Measurements from ENCODE around the gene SRD5A2. TPM values are rescaled to one million over a fixed set of nuclear protein-coding genes. Genes with fewer than 3 reads are reported as not detected.

Gene SRD5A2
- total RNA-seq, 1 donor from 2014 or later: not detected

DNA sequence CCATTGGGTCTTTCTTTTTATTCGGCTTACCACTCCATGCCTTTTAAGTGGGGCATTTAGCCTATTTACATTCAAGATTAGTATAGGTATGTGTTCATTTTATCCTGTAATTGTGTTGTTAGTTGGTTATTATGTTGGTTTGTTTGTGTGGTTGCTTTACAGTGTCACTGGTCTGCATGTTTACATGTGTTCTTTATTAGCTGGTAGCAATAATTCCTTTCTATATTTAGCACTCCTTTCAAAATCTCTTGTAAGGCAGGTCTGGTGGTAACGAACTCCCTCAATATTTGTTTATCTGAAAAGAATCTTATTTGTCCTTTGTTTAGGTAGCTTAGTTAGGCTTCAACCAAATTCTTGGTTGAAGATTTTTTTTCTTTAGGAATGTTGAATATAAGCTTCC, 97.5 kb downstream of the SRD5A2 start:
- Mint-ChIP-seq H3K9me3 (no peaks in the 10 kb centered on the region), H3K4me3 (ENCODE audit: low read depth) (no peak overlapping the region), H3K36me3 (ENCODE audit: low read depth) (no peaks in the 10 kb centered on the region), H3K27me3 (ENCODE audit: low read depth) (peaks cover 2% of the 10 kb centered on the region), H3K4me1 (ENCODE audit: low read depth) (no peaks in the 10 kb centered on the region), H3K27ac (no peak overlapping the region)
- intact Hi-C loops (cut with micrococcal nuclease): no loop called here
- no peak for DNase-seq (ENCODE audit: low spot score)

GRCh38 chr2:31476511-31477180, 104.1 kb downstream of the SRD5A2 start:
- intact Hi-C loops (cut with micrococcal nuclease): no loop called here
- no peaks in the 10 kb centered on the region for H3K9me3 Mint-ChIP-seq
- peaks cover 16% of the 10 kb centered on the region for H3K27me3 Mint-ChIP-seq (ENCODE audit: low read depth)
- DNase-seq (ENCODE audit: low spot score): no peak
- no peak overlapping the region for H3K27ac Mint-ChIP-seq
- no peaks in the 10 kb centered on the region for H3K4me1 Mint-ChIP-seq (ENCODE audit: low read depth)
- H3K36me3 Mint-ChIP-seq (ENCODE audit: low read depth): no peaks in the 10 kb centered on the region
- no peak overlapping the region for H3K4me3 Mint-ChIP-seq (ENCODE audit: low read depth)

- Mint-ChIP-seq H3K27me3 (ENCODE audit: low read depth) (peaks cover 16% of the 10 kb centered on the region), H3K4me1 (ENCODE audit: low read depth) (no peaks in the 10 kb centered on the region), H3K9me3 (no peaks in the 10 kb centered on the region), H3K36me3 (ENCODE audit: low read depth) (no peaks in the 10 kb centered on the region), H3K4me3 (ENCODE audit: low read depth) (no peak overlapping the region), H3K27ac (no peak overlapping the region)
- no peak for DNase-seq (ENCODE audit: low spot score)
- intact Hi-C loops (cut with micrococcal nuclease): no loop called here
These were observed 105.0 kb downstream of the SRD5A2 start for GRCh38 chr2:31475692-31476091.

GRCh38 chr2:31474296-31474695, 106.4 kb downstream of the SRD5A2 start:
- Mint-ChIP-seq H3K9me3 (no peaks in the 10 kb centered on the region), H3K4me1 (ENCODE audit: low read depth) (no peaks in the 10 kb centered on the region), H3K4me3 (ENCODE audit: low read depth) (no peak overlapping the region), H3K27me3 (ENCODE audit: low read depth) (peaks cover 14% of the 10 kb centered on the region), H3K27ac (no peak overlapping the region), H3K36me3 (ENCODE audit: low read depth) (no peaks in the 10 kb centered on the region)
- no peak for DNase-seq (ENCODE audit: low spot score)
- intact Hi-C loops (cut with micrococcal nuclease): no loop called here

Other genes with a start within 250 kb of the SRD5A2 start
- gene XDH, start 166.2 kb downstream of the SRD5A2 start, total RNA-seq: not detected in 2 replicates